GM19438 (cell line): Measurements from ENCODE around the gene RNLS.

Experiments
- ATAC-seq: cut with Tn5 transposase; IDR thresholded peaks from one replicate; pipeline ENCODE4 v1.9.1; 2021; ENCODE audit warnings: low read depth; ENCODE audit not compliant: unreplicated experiment

Gene RNLS

GRCh38 chr10:88440541-88440940, 142.6 kb downstream of the RNLS start:
- ATAC-seq = no peak

GRCh38 chr10:88439932-88440331, 143.2 kb downstream of the RNLS start:
- no peak for ATAC-seq

GRCh38 chr10:88437411-88437810, 145.7 kb downstream of the RNLS start:
- ATAC-seq = no peak

GRCh38 chr10:88433565-88434186, 149.4 kb downstream of the RNLS start:
- no peak for ATAC-seq

GRCh38 chr10:88431103-88431502, 152.0 kb downstream of the RNLS start:
- no peak for ATAC-seq

GRCh38 chr10:88428976-88429375, 154.1 kb downstream of the RNLS start:
- ATAC-seq = no peak

GRCh38 chr10:88428442-88428841, 154.7 kb downstream of the RNLS start:
- no peak for ATAC-seq

- no peak for ATAC-seq
These were observed 156.1 kb downstream of the RNLS start for GRCh38 chr10:88427024-88427423.

GRCh38 chr10:88424881-88425280, 158.2 kb downstream of the RNLS start:
- no peak for ATAC-seq

GRCh38 chr10:88423732-88424131, 159.4 kb downstream of the RNLS start:
- no peak for ATAC-seq

- no peak for ATAC-seq
These were observed 161.5 kb downstream of the RNLS start for GRCh38 chr10:88421590-88421989.

GRCh38 chr10:88418871-88419270, 164.2 kb downstream of the RNLS start:
- no peak for ATAC-seq

GRCh38 chr10:88417387-88418030, 165.6 kb downstream of the RNLS start:
- ATAC-seq = no peak

GRCh38 chr10:88416801-88417200, 166.3 kb downstream of the RNLS start:
- ATAC-seq = no peak

GRCh38 chr10:88415533-88416130, 167.5 kb downstream of the RNLS start:
- ATAC-seq = no peak

GRCh38 chr10:88413412-88413811, 169.7 kb downstream of the RNLS start:
- no peak for ATAC-seq

GRCh38 chr10:88411772-88412349, 171.3 kb downstream of the RNLS start:
- no peak for ATAC-seq

GRCh38 chr10:88409824-88410223, 173.3 kb downstream of the RNLS start:
- ATAC-seq = no peak

- ATAC-seq = no peak
These were observed 173.9 kb downstream of the RNLS start for GRCh38 chr10:88409236-88409635.

- ATAC-seq = no peak
These were observed 175.0 kb downstream of the RNLS start for GRCh38 chr10:88408096-88408495.

- no peak for ATAC-seq
These were observed 179.0 kb downstream of the RNLS start for GRCh38 chr10:88404133-88404532.
